PC-3 (cell line): ENCODE data around the gene TMEM62.

Source experiments
- EZH2phosphoT487 ChIP-seq: fragments of 300-600 bp; sonication (generic); IDR thresholded peaks from 2 replicates; pipeline ENCODE4 v1.6.1; 2018; ENCODE audit warnings: mild to moderate bottlenecking, antibody characterized with exemption, low read length, borderline replicate concordance
- TF ChIP-seq, protein P1 (sequence below): fragments of 300-600 bp; sonication (generic); conservative IDR thresholded peaks from 2 replicates; pipeline ENCODE4 v1.5.1; 2017; ENCODE audit warnings: antibody characterized with exemption, low read depth, mild to moderate bottlenecking, low read length

DNA sequence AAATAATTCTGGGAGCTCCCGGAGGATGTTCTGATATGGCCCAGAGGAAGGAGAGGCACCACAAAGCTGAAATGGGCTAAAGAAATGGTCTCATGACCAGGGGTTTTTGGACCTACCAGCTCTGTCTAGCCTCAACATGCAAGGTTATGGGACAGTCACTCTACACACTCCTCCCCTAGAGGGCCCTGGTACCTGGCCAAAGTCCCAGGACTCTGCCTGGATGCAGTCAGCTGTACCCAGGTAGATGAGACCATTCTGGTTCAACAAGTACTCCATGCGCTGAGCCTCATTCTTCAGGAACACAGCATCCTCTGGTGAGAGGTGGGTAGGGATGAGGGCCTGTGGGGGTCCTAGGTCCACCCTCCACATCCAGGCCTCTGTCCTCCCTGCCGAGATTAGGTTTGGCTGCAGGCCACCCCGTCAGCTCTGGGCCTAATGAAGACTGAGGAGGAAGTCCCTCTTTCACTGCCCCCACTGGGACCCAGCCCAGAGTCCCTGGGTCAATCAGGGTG lies 77.9 kb downstream of the TMEM62 start:
- TF ChIP-seq, protein P1, sequence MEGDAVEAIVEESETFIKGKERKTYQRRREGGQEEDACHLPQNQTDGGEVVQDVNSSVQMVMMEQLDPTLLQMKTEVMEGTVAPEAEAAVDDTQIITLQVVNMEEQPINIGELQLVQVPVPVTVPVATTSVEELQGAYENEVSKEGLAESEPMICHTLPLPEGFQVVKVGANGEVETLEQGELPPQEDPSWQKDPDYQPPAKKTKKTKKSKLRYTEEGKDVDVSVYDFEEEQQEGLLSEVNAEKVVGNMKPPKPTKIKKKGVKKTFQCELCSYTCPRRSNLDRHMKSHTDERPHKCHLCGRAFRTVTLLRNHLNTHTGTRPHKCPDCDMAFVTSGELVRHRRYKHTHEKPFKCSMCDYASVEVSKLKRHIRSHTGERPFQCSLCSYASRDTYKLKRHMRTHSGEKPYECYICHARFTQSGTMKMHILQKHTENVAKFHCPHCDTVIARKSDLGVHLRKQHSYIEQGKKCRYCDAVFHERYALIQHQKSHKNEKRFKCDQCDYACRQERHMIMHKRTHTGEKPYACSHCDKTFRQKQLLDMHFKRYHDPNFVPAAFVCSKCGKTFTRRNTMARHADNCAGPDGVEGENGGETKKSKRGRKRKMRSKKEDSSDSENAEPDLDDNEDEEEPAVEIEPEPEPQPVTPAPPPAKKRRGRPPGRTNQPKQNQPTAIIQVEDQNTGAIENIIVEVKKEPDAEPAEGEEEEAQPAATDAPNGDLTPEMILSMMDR = no peak
- no peak for TF ChIP-seq EZH2phosphoT487
